HG03064 (cell line): ENCODE results near the gene GUCY1A2.
"Not testable (repeated sequence)": the region's sequence is repeated elsewhere in the genome, so short reads cannot be mapped to it uniquely, and the experiment has no call there.

Source experiments
- ATAC-seq: cut with Tn5 transposase; IDR thresholded peaks from one replicate; pipeline ENCODE4 v1.9.1; 2021; ENCODE audit warnings: low read depth; ENCODE audit not compliant: unreplicated experiment

GUCY1A2 gene, protein sequence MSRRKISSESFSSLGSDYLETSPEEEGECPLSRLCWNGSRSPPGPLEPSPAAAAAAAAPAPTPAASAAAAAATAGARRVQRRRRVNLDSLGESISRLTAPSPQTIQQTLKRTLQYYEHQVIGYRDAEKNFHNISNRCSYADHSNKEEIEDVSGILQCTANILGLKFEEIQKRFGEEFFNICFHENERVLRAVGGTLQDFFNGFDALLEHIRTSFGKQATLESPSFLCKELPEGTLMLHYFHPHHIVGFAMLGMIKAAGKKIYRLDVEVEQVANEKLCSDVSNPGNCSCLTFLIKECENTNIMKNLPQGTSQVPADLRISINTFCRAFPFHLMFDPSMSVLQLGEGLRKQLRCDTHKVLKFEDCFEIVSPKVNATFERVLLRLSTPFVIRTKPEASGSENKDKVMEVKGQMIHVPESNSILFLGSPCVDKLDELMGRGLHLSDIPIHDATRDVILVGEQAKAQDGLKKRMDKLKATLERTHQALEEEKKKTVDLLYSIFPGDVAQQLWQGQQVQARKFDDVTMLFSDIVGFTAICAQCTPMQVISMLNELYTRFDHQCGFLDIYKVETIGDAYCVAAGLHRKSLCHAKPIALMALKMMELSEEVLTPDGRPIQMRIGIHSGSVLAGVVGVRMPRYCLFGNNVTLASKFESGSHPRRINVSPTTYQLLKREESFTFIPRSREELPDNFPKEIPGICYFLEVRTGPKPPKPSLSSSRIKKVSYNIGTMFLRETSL

DNA sequence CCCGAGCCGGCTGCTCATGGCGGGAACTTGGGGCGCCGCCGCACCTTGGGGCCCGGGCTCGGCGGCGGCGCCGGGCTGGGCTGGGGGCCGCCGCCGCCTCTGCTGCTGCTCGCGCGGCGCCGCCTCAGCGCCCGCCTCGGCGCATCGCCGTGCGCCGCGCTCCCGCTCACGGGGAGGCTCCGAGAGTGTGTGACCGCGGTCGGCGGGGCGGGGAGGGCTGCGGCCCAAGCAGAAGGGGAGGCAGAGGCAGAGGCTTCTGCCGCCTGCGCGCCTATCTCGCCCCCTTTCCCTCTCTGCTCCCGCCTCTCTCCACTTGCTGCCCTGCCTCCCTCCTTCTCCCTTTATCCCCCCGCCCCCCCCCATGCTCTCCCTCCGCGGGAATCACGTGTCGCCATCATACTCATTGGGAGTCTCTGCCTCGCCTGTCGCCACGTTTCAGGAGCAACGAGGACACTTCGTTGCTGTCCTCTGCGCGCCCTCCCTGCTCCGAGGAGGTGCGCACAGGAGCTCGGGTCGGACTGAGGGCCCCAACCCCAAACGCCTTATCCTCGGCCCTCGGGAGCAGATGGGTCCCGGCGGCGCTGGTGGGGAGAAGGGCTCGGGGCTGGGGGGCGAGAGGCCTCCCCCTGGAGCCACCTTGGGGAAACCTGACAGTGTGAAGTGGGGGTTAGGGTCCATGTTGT, at the start of gene GUCY1A2:
Gene GUCY1A2 (minus strand): TSS at position 258 of the 683 bp plus-strand sequence. CDS start 421 bp downstream, outside the sequence.
- peak; percentile 35 for ATAC-seq

DNA sequence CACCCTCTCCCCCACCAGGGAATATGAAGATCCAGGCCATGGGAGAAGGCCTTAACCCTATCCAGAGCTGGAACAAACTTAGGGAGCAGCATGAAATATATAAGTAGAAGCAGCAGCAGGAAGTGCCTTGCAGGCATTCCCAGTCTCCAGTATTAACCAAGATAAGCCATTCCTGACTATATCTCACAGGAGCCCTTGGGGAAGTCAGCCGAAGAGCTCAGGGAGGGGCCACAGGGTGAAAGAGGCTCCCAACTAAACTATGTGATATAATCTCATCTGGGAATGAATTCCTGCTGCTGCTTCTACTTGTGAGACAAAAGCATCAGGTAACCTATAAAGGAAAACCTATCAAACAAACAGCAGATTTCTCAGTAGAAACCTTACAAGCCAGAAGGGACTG, 36.1 kb upstream of the GUCY1A2 start:
- no peak for ATAC-seq

DNA sequence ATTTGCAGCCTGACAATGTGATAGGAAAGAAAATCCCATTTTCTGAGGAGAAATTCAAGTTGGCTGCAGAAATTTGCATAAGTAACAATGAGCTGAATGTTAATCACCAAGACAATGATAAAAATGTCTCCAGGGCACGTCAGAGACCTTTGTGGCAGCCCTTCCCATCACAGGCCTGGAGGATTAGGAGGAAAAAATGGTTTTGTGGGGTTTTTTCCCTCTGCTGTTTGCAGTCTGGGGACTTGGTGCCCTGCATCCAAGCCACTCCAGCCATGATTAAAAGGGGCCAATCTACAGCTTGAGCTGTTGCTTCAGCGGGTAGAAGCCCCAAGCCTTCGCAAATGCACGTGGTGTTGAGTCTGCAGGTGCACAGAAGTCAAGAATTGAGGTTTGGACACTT, 33.1 kb upstream of the GUCY1A2 start:
- not testable (repeated sequence) for ATAC-seq

DNA sequence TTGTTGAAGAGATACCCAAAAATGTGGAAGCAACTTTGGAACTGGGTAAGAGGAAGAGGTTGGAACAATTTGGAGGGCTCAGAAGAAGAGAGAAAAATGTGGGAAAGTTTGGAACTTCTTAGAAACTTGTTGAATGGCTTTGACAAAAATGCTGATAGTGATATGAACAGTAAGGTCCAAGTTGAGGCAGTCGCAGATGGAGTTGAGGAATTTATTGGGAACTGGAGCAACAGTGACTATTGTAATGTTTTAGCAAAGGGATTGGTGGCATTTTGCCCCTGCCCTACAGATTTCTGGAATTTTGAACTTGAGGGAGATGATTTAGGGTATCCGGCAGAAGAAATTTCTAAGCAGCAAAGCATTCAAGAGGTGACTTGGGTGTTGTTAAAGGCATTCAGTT, 32.6 kb upstream of the GUCY1A2 start:
- not testable (repeated sequence) for ATAC-seq

DNA sequence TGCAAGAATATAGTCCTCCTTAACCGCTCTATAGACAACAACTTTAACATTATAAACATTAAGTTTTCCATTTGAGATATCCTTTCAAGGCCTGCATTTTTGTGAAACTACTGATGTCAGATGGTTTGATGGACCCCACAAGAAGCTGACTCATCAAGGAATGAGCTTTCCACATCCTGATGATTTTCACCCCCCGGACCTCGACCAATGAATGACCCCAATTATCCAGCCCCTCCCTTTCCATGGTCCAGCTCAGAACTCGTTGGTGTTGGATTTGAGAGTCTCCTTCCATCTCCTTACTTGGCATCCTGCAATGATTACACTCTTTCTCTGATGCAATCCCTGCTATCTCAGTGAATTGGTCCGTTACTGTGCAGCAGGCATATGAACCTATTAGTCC, 31.8 kb upstream of the GUCY1A2 start:
- ATAC-seq: no peak

DNA sequence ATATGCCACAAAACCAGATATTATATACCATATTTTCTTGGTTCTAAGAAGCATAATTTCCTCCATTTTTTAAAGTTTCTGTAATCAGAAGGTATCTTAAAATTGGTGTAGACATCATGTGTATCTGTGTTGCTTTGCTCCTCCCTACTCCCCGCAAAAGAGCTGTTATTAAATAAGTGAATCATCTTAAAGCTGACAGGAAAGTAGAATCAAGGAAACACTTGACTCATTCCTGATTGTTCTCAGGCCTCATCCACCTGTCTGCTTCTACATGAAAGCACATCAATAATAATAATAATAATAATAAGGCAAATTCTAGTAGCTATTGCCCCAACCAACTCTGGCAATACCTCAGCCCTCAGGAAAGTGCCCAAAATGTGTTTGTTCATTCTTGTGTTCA, 26.2 kb upstream of the GUCY1A2 start:
- ATAC-seq: no peak

DNA sequence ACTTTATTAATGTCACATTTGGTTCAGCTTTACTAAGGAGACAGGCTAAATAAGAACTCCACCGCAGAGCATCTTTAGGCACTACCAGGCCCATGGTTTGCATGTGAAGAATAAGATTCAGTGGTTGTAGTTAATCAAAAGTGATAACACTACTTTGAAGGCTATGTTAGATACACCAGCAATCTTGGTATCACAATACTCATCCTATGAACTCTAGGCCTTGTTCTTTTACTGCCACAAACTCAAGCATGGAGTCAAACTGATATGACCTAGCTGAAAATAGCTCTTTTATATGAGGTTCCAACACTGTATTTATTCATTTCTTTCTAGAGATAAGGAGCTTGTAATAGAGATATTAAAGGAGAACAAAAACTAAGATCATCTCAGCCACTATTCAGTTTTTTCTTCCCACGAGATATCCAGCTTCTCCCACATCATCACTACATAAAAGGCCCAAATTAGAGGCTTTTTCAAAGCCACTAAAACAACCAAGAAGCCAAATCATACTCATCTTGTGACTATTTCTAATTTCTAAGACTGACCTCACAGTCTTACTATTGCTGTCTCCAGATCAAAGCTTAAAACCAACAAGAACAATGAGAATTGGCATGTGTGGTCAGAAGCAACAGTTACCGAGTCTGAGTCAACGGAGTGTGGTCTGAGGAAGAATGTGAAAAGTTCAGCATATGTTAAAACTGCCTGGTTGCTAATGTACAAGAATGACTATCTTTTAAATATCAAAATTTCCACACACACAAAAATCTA, 25.1 kb upstream of the GUCY1A2 start:
- ATAC-seq: peak; percentile 73

DNA sequence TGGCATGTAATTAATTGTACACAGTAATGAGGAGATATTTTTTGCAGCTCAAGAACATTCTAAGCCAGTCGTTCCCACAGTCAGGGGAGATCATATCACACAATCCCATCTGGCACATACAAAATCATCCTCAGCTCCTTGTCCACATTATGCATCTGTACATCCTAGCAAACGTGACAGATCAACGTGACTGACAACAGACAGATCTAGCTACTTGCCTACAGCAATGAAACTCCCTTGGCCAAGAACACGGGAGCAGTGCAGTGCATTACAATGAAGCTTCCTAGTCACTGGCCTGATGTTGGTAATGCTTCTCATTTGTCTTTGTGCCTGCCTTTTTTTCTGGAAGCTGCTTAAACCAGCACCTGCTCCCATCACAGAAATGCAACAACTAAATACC, 24.5 kb upstream of the GUCY1A2 start:
- ATAC-seq: no peak

DNA sequence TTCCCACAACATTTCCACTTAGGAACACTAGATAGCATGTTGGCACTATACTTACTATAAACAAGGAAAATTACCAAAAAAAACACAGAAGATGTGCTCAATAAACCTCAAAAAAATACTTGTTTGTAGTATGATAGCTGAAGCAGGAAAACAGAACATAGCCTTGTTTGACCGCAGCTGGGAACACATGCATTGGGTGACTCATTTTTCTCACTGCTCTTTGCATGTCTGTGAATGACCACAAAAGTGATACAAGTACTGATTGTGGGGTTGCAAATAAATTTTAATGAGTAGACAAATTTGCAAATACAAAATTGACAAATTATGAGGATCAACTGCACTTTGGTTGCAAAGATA, 22.8 kb upstream of the GUCY1A2 start:
- no peak for ATAC-seq

DNA sequence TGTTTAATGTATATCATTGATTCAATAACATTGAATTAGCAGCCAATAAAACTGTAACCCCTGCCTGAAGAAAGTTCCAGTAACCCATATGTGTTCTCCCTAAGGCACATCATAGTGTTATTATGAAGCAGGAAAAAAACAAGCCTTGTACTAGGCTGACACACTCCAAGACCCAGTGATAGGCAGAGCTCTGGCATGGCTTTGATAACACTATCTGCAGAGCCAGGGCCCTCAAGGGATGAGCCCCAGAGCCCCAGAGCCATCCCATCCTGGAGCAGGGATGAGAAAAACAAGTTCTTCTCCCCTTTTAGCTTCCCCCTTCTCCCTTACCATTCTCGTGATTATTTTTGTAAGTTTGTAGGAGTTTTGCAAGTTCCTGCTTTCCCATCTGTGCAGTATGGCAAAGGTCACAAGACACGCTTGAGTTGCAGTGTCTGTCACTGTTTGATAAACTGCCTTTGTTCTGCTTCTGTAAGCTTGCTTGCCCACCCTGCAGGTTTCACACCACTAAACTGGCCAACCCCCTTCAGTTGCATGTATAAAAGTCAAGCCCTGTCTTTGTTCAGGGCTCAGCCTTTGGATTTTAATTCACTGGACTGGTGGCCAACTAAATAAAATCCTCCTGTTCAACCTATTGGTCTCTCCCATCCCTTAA, 22.3 kb upstream of the GUCY1A2 start:
- no peak for ATAC-seq

DNA sequence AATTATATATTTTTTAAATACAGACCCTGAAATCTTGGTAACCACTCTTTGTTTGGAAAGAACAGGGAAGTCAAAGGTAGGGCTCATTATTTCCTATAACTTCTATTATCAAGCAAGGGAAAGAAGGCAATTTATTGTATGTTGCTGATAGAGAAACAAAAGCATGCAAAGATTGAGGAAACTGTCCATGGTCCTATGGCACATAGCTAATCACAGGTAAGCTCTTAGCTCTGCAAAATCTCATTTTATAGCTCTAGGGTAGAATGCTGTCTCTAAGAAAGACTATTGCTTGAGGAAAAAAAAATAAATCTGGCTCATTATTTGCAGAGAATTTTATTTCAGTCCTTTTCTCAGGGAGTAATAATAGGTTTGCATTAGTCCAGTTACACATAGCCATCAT, 7.4 kb upstream of the GUCY1A2 start:
- ATAC-seq: no peak

DNA sequence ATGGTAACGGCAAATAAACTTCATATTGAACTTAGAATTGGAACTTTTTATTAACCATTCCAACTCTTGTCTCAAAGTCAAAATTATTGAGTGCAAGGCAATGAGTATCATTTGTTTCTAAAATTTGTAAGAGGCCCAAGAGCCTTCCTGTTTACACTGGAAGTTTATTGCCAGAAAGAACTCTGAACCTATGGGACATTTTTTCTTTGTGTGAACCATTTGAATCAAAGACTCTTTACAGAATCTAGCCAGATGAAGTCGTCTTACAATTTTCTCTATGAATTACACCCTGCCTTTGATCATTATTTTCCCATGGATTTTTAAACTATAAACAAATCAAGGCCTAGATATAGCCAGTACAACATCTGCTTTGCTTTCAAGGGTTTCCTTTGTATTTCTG, 2.3 kb upstream of the GUCY1A2 start:
- no peak for ATAC-seq

DNA sequence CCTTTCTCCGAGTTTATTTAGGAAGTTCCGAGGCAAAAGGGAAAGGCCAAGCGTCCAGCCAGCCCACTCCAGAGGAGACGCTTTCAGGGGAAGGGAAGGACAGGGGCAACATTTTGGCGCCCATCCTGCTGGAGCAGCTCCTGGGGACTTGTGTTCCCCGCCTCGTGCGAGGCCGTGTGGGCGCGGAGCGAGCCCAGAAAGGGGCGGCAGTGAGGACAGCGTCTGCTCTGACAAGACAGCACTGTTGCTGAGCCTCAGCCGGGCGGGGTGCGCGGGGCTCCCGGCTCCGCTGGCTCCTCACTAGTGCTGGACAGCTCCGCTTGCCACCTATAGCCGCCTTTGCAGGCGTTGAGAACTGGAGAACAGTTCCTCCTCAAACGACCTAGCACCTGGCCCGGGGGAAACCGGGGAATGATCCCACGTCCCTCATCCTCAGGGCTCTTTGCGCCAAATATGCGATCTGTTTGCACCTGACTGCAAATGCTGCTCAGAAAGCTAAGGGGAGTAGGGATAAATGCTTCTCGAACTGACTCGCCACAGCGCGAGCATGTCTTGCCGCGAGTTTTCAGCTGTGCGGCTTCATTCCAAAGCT, 722 bp upstream of the GUCY1A2 start:
- no peak for ATAC-seq

DNA sequence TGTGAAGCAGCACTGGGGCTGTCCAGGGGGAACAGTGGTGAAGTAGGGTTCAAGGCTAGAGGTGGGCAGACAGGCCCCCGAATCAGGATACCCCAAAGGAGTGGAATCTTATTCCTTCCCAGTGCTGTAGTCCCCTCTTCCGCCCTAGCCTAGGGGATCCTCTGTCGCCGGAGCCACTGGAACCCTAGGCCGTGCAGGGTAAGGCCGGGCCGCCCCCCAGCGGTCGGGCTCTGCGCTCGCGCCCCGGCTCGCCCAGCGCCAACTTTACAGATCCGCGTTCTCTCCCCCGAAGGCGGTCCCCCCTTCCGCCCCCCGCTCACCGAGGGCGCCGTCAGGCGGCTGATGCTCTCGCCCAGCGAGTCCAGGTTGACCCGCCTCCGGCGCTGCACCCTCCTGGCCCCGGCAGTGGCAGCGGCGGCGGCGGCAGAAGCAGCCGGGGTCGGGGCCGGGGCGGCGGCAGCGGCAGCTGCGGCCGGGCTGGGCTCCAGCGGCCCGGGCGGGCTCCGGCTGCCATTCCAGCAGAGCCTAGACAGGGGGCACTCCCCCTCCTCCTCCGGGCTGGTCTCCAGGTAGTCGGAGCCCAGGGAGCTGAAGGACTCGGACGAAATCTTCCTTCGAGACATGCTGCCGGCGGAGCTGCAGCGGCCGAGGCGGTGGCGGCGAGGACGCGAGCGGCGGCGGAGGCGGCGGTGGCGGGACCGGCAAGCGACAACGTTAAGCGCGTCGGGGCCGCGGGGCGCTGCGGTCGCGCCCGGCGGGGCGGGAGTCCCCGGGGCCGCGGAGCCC, 650 bp downstream of the GUCY1A2 start:
- ATAC-seq: peak; percentile 64

DNA sequence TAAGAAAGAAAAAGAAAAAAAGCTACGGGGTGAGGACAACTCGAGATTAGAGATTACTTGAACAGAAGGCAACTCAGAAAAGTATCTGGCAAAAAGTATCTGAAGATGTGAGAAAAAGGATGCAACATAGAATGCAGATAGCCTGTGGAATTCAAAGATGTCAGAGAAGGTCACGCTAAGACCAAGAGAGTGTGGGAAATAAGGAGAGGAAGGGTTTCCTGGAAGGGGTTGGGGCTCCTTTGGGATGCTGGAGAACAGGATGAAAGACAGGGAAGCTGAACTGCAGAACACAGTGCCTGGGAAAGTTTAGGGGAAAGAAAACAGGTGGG, 1.2 kb downstream of the GUCY1A2 start:
- no peak for ATAC-seq

DNA sequence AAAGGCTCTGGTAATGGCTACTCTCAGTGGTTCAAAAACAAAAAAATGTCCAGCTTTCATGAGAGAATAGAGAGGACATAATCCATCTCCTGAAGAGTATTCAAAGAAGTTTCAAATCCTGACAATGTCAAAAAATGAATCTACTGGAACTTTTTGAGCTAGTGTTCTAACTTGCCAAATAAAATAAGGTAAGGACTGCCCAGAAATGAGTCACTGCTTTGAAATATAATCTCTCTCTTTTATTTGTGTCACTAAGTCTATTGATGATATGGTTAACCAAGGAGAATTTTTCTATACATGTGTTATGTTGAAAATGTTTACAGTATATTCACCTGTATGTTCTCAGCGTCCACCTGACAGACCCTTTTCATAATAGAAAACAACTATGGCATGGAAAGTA, 3.4 kb downstream of the GUCY1A2 start:
- ATAC-seq: no peak

DNA sequence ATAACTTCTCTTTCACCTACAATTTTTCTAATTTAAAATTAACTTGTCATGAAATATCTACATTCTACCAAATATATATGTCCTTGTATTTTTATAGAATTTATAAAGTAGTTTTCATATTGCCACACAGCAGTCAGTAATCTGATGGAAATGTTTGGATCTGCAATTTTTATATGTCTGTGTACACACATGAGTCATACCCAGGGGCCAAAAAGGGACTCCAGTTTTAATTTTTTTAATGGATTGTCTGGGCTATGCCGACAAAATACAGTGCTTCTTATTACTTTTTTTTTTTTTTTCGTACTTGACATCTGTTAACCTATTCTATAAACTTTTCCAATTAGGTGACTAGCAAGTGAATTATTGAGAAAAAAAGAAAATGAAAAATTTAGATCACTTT, 6.3 kb downstream of the GUCY1A2 start:
- no peak for ATAC-seq

DNA sequence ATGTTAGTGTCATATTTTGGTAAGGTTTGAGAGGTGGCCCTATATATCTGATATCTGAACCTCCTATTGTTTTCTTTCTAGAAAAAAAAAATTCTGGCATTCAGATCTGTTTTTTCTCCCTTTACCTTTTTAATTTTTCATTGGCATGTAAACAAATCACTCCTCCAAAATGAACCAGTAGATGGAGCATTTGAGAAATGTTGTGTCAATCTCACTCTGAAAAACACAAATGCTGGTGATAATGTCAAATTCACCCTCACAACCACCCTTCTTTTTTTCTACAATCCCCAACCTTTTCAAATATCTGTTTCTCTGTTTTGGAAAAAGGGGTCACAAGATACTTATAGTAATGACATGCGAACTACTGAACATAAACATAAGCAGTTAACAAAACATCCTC, 9.1 kb downstream of the GUCY1A2 start:
- ATAC-seq: no peak

DNA sequence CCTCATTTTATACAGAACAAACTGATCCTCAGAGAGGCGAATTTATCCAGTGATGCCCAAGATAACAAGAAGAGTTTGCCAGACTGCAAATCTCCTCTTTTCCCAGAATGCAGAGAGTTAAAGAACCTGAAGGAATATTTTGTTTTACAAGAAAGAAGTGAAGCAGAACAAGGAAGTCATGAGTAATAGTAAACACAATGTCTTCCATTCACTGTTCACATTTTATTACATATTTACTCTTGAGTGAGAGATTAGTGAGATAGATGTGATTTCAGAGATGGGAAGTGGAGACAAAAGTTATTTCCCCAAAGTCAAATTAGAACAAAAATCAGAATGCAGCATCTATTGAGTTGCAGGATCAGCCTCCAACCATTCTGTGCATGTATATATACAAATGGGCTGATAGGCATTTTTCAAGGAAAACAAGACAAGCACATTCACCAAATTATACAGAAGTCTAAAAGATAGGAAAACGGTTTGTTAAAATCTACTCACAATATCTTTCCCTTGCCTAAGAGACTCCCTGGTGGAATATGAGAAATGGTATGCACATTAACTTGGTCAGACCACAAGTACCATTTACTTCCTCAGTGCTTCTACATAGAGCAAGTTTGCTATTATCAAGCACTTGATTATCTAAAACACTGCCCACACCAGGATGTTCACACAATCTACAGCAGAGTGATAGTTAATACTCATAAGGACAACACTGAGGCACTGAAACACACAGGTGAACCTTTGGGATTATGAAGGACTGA, 12.0 kb downstream of the GUCY1A2 start:
- ATAC-seq: no peak
